Stimulated activated CD8-positive, alpha-beta memory T cell treated with anti-CD3 and anti-CD28 coated beads, Interleukin-15, amount 100 ng/mL, for 24 hours (primary cell): ENCODE measurements around the gene DIAPH3.
"Not testable (repeated sequence)": the region's sequence is repeated elsewhere in the genome, so short reads cannot be mapped to it uniquely, and the experiment has no call there.

Source experiments
- DNase-seq: peaks from one replicate; pipeline ENCODE4 v3.0.0-alpha.2; 2020; ENCODE audit warnings: low read depth

DIAPH3 gene

DNA sequence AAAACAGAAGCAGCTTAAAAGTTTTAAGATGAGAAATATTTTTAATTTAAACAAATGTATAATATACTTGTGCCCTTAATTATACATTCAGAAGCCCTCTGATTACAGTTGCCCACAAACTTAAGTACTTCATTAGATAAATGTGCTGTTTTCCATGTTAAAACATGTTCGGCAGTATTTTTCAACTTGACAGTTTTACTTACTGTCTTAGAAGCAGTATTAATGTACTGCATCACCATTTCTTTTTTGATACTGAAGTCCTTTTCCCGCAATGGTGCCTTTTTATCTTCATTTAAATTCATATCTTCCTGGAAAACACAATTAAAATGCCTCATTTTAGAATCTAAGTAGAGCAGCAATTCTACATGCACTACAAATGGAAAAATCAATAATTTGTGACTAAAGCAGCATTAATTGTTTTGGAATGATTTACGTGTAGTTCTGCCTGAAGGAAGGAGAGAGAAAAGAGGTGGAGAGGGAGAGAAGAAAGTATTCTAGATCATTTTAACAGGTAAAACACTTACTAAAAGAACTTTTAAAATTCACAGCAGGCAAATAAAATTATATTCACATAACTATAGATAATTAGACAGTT, 70.2 kb downstream of the DIAPH3 start:
- DNase-seq: no peak

DNA sequence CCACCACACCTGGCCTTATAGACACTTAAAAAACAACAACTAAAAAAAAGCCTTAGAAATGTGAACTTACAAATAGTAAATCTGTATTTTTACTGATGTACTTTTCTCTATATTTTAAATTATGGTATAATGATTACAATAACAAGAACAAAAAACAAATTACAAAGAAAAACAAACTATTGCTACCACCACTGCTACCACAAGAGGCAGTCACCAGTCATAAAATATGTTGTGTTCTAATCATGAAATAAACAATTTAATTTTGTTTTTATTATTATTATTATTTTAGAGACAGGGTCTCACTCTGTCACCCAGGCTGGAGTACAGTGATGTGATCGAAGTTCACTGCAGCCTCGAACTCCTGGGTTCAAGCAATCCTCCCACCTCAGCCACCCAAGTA, 72.2 kb downstream of the DIAPH3 start:
- no peak for DNase-seq

DNA sequence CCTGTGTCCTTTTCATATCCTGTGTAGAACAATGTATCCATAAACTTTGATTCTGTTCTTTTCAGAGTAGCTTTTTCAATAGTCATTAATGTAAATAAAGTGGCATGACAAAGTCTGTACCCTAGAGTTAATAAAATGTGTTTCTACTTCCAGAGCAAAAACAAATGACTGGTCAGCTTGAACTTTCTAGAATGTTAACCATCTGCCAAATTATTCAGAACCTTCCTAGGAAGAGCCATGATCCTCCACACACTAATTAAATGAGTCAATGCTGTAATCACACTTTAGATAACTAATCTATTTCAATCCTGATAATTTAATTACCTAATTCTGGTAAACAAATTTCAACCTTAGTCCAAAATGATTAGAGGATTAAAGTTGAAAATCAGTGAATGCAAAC, 73.2 kb downstream of the DIAPH3 start:
- no peak for DNase-seq

DNA sequence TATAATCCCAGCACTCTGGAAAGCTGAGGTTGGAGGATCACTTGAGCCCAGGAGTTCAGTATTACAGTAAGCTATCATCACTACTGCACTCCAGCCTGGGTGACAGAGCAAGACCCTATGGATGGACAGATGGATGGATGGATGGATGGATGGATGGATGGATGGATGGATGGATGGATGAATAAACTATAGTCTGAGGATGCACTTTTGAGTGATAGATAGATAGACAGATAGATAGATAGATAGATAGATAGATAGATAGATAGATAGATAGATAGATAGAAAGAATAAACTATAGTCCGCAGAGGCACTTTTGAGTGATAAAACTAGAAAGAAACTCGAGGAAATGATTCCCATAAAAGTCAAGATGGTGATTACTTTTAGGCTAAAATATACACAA, 79.9 kb downstream of the DIAPH3 start:
- DNase-seq: not testable (repeated sequence)

DNA sequence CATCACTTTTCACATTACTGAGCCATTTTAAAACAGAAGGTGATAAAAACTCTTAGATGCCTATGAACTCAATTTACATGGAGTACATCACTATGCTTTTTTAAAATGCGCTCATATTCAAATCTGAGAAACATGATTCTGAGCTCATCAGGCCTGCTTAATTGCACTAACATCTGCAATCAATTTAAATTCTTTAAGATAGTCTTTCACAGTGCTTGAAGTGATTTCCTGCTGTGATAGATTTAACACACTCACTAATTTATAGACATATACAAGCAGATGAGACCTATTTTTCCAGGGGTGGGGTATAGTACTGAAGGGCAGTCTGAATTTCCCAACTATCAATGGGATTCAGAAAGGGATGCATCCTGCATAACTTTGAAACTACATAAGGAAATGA, 82.9 kb downstream of the DIAPH3 start:
- no peak for DNase-seq

DNA sequence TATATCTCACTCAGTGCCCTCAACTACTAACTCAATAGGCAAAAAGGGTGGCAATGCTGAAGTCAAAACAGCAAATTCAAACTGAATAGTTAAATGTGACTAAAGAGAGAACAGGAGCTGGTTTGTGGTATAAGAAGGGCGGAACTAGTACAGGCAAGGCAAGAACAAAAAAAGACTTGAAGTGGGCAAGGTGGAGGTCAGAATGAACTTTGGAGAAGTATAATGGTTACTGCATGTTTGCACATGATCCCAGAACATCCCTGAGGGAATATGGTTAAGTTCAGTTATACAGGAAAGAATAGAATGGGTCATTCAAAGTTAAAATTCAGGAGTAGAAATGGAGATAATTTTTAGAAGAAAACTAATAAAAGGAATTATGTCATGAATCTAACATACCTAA, 85.5 kb downstream of the DIAPH3 start:
- DNase-seq: no peak

DNA sequence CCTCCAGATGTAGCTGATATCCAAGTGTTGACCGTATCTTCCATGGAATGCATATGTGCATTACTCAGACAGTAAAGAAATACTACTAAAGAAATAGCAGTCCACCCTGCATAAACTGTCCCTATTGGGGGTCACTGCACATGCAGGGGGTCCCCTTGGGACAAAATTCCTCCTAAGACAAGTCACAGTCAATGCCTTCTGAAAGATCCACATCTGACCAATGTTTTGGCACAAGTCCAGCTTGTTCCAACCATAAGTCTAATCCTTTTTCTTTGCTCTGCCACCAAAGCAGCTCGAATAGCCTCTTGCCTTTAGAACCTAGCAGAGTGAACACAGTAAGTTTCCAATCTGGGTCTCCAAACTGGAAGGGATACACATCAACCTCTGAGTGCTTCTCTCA, 87.9 kb downstream of the DIAPH3 start:
- no peak for DNase-seq

DNA sequence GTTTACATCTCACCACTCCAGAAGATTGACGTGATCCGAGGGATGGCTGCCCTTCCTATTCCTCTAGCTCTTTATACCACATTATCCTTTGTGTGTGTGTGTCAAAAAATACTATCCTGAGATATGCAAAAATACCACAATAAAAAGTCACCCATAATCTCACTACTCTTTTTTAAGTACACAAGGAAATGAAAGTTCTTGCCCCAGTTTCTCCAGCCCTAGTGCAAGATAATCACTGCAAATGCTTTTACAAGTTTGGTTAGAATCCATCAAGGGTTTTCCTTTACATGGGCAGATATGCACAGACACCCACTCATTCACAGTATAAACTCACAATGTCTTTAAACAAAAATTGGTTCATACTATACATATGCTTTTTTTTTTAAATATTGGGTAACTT, 89.3 kb downstream of the DIAPH3 start:
- DNase-seq: no peak

DNA sequence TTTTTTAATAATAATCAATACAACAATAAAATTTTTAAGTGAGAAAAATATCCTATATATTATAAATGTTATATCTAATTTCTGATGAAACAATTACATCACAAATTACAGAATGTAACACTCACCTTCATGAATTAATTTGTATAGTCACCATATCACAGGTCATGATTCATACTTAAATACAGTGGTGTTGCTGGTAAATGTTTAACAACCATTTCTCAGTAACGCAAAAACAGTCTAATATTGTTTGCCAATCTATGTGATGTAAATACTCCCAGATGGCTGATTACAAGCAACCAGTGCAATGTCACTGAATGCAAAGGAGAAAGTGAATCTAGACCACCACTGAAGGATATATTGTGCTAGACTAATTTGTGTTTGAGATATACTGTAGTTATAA, 97.5 kb downstream of the DIAPH3 start:
- DNase-seq: no peak

DNA sequence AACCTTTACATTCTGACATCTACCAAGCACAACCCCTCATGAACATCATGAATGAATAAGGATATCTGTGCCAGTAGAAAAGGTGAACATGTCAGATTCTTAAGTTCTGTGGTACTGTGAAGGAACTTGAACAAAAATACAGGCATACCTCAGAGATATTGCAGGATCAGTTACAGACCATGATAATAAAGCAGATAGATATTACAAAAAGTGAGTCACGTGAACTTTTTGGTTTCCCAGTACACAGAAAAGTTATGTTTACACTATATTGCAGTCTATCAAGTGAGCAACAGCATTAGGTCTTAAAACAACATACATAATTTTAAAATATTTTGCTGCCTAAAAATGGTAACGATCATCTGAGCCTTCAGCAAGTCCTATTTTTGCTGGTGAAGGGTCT, 101.2 kb downstream of the DIAPH3 start:
- no peak for DNase-seq

DNA sequence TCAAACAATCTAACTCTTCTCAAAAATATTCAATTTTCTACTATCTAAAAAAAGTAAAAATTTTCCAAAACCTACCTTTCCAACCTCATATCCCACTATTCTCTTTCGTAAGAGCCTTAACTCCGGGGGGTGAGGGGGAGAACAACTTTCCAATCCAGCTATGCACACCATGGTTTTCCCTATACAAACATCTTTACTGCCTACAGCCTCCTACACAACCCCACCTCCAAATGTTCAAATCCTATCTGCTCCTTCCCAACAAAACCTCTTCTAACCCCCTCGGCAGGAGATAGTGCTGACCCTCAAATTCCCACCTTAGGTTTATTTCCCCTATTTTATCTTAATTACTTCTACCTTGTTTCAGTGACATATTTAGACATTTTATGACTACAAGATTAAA, 102.0 kb downstream of the DIAPH3 start:
- DNase-seq: no peak

DNA sequence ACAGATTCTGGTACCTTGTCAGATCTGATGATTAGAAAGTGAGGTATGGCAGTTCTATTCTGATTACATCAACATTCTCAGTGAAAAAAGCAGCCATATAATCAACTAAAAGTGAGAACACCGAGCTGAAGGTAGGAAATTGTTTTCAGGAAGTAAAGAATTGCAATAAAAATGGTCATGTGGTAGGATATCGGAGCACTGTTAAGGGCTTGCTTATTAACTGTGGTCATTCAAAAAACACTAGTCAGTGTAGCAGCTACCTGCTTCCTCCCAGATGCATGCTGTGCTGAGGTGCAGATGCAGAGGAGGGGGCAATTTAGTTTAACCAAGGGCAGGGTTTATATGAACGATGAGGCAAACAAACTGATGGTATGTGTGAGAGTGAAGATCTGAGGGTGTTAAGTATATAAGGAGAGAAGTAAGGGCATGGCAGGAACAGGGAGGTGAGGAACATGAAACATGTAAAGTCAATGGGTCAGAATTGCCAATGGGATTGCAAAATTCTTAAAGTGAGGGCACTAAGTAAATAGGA, 111.9 kb downstream of the DIAPH3 start:
- DNase-seq: no peak

DNA sequence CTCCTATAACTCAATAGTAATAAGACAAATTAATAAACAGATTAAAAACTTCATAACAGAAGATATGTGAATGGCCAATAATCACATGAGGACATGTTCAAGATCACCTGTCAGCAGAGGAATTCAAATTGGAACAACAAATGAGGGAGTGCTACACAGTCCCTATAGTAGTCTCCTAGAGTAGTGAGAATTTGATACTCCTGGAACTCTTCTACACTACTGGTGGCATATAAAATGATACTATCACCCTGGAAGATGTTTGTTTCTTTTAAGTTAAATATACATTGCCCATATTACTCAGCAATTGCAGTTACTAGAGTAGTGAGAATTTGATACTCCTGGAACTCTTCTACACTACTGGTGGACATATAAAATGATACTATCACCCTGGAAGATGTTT, 115.4 kb downstream of the DIAPH3 start:
- DNase-seq: not testable (repeated sequence)

DNA sequence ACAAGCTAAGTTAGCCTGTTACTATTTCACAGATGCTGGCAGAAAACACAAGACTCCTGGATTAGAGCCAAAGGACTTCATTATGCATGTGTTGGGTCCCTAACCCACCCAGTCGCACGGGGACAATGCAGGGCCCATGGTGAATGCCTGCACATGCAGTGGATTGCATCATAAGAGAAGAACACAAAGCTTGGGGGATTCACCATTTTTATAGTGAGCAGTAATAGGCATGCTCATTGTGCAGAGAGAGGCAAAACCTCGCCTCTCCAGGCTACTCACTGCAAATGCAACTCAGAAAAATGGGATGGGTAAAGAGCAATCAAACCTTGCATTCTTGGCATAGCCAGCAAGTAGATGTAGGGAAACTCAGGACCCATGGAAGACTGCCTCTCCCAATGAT, 115.8 kb downstream of the DIAPH3 start:
- no peak for DNase-seq

DNA sequence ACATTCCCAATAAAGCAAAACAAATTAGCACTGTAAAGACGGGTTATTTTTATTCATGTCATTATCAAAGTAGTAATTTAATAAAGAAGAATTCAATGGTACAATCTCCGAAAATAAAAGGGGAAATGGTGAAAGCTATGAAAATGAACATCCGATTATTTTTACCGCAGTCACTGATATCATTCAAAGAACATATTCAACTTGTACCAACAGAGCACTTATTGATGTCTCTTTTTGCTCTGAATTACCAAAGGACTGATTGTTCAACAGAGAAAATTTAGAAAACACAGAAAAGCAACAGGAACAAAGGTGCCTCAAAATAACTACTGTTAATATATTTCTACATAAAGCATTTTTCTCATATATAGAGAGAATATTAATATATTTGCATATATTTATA, 119.4 kb downstream of the DIAPH3 start:
- DNase-seq: no peak

DNA sequence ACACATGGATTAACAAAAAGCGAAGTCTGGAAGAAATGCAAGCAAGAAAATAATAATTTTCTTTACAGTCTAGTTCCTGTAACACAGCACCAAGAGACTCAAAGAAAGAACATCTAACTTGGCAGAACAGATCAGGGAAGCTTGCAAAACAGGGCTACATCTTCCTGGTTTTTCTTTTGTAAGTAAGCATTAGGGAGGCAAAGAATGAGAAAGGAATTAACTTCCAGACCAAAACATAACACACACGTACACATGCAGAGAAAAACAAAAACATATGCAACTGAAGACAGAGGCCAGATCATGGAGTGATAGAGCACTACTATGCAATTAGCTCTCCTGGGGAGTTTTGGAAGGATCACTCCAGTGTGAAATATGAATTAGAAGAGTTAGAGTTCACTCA, 120.5 kb downstream of the DIAPH3 start:
- DNase-seq: no peak

DNA sequence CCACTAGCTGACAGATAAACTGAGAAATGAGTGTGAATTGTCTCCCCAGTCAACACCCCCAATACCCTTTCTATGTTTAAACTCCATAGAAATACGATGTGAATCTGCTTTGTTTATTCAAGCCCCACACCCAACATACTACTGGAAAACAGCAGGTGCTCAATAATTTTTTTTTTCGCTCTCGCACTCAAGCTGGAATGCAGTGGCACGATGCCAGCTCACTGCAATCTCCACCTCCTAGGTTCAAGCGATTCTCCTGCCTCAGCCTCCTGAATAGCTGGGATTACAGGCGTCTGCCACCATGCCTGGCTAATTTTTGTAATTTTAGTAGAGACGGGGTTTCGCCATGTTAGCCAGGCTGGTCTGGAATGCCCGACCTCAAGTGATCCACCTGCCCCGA, 123.1 kb downstream of the DIAPH3 start:
- DNase-seq: not testable (repeated sequence)

DNA sequence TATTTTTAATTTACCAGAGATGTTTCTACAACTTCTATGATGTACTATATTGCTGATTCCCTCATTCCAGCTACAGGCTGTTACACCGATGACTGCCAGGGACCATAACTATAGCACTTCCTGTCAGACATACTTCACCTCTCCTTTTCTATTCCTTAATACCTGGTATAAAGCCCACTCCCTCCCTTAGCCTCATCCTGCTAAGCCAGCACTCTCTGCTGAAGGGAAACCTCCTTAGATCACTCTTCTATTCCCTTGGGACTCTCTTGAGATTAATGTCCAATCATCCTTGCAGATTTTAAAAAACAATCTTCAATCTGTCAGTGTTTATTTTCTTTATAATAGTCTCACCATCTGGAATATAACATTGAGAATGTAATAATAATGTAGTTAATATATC, 127.9 kb downstream of the DIAPH3 start:
- DNase-seq: no peak

DNA sequence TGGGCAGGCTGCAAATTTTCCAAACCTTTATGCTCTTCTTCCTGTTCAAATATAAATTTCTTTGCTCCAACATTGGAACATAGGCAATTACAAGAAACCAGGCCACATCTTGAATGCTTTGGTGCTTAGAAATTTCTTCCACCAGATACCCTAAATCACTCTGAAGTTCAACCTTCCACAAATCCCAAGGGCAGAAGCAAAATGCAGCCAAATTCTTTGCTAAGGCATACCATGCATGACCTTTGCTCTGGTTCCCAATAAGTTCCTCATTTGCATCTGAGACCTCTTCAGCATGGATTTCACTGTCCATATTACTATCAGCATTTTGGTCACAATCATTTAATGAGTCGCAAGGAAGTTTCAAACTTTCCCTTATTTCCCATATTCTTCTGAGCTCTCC, 130.9 kb downstream of the DIAPH3 start:
- no peak for DNase-seq

DNA sequence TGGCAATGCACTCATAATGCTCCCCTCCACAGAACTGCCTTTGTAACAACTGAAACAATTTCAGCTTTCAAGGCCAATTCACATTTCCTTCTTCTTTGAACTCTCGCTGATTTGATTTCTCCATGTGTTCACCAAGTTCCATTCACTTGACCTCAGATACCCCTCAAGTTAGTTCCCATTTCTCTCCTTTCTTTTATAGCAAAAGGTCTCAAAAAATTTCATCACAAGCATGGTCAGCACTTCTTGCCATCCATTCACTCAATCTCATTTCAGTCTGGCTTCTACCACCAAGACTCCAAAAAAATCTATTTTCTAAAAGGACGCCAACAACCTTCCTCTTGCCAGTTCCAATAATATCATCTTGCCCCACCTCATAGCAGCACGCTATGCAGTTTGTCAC, 135.7 kb downstream of the DIAPH3 start:
- no peak for DNase-seq

DNA sequence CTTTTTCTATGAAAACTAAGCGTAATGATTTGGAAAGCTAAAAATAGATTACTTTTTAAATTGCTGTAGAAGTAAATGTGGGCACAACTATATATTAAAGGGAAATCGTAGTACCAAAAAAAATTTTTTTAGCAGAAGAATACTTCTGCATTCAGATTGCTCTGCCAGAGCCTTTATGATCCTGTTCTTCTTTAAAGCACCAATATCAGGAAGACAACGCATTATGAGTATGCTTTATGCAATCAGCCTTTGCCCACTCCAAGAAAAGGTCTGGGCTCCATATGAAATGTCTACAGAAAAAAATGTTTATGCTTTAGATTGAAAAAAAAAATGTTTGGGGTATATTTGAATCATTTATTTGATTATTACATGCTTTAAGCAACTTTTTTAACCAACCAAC, 137.4 kb downstream of the DIAPH3 start:
- no peak for DNase-seq

DNA sequence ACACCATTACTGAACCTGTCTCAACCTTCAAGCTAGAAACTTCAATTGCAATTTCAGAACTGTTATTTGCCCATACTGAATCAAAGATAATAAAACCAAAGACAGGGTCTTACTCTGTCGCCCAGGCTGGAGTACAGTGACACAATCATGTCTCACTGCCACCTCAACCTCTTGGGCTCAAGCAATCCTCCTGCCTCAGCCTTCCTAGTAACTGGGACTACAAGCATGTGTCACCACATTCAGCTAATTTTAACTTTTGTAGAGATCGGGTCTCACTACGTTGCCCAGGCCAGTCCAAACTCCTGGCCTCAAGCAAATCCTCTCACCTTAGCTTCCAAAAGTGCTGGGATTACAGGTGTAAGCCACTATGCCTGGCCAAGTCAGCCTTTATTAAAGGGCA, 143.4 kb downstream of the DIAPH3 start:
- DNase-seq: no peak

DNA sequence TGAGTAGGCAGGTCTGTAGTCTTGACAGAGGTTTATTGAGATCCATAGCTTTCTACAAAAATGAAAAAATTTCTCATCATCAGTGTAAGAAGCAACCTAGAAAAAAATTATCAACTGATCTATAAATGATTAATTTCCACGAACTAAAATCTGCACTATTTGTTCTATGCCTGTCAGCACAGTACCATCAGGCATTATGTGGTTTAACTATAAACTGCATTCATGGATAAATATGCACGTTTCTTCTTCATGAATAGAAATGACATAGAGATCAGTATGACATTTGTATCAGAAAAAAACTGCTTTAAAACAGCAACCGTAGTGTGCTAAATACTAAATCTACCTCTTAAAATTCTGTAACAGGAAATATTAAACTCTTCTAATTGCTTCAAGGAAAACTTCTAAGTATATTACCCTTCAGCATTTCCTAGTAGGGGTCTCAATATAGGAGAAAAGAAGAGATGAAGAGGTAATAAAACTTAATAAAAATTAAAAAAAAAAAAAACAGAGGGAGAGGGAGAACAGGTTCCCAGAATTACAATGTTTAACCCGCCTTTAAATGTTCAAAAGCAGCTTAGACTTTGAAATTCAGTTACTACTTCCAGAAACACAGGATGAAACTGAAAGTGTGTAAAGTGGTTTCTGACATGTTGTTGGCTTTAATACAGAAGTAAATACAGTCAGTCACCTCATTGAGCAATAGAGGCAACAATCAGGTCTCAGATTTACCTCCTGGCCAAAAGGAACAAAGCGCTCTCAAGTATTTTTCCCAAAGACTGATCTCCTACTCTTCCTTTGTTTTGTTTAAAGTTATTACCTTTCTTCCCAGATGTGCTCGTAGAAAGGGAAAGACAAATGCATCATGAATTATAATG, 144.4 kb downstream of the DIAPH3 start:
- DNase-seq: no peak

DNA sequence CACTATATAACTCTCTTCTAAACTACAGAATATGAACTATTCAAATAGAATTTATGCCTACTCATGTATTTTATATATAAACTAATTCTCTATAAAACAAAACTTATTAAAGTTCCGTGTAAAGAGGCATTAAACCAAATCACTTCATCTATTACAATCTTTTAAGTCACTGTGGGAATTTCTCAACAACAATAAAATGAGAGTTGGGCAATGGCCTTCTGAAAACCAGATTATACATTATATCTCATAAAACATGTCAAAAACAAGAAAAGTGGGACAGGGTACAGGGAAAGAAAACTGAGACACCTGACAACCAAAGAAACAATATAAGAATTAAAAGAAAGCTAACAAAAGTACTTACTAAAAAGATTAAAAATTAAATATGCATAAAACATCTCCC, 145.2 kb downstream of the DIAPH3 start:
- no peak for DNase-seq
